Esophagus (tissue), 2 donors: ENCODE results near the gene SERPINE1. TPM values are rescaled to one million over a fixed set of nuclear protein-coding genes. Genes with fewer than 3 reads are reported as not detected.

Experiments used
- H3K27ac ChIP-seq, 2 donors: one replicate each; pipeline ENCODE4 v1.5.1; 2013; ENCODE audit warnings: low read depth in 2 of 2, mild to moderate bottlenecking in 2 of 2, inconsistent platforms in 1 of 2, low read length in 1 of 2, moderate library complexity in 1 of 2
- H3K27me3 ChIP-seq, 2 donors: one replicate each; pipeline ENCODE4 v1.6.1; 2013; ENCODE audit warnings: low read length in 2 of 2, control low read depth in 1 of 2, mild to moderate bottlenecking in 1 of 2; ENCODE audit not compliant: insufficient read depth in 2 of 2, control insufficient read depth in 1 of 2
- H3K36me3 ChIP-seq, 2 donors: one replicate each; pipeline ENCODE4 v1.6.1; 2013; ENCODE audit warnings: low read length in 1 of 2; ENCODE audit not compliant: control insufficient read depth in 2 of 2, insufficient read depth in 2 of 2
- H3K4me1 ChIP-seq, 2 donors: one replicate each; pipeline ENCODE4 v1.6.1; 2013; ENCODE audit warnings: low read length in 1 of 2; ENCODE audit not compliant: control insufficient read depth in 2 of 2, insufficient read depth in 2 of 2
- H3K4me3 ChIP-seq, 2 donors: one replicate each; pipeline ENCODE4 v1.5.1; 2013; ENCODE audit warnings: low read length in 2 of 2, mild to moderate bottlenecking in 2 of 2, low read depth in 1 of 2, moderate library complexity in 1 of 2
- H3K9me3 ChIP-seq, 2 donors: one replicate each; pipeline ENCODE4 v1.6.1; 2013; ENCODE audit warnings: mild to moderate bottlenecking in 2 of 2, low read depth in 1 of 2, low read length in 1 of 2, moderate library complexity in 1 of 2; ENCODE audit not compliant: control insufficient read depth in 2 of 2, insufficient read depth in 1 of 2
- WGBS, 2 donors: extraction: QIAGEN DNeasy Blood & Tissue Kit; methylation state at CpG; one replicate each; pipeline ENCODE4 v1.1.7; 2013; 5-methylcytosine and 5-hydroxymethylcytosine counted together
- polyA plus RNA-seq, 2 donors: library from polyadenylated mRNA; stranded (reverse); fragments of 200-250 nt; gene quantifications; one replicate each; pipeline ENCODE4 v1.2.3, GENCODE V29; 2013
- donor health status: healthy with polysubstance abuse.
- donor health status: Bipolar disorder and iron deficiency.

The SERPINE1 gene
- polyA plus RNA-seq, 2 donors, result 0.88 to 1.3 TPM

- H3K4me1 ChIP-seq, result peaks cover 0 to 3% of the 10 kb centered on the region in 2 donors
- 60 to 65% methylated on average over 4 of the region's 4 CpGs for WGBS, 2 donors
- H3K9me3 ChIP-seq, result no peaks in the 10 kb centered on the region
- H3K27ac ChIP-seq, result peak overlapping the region in 1 of 2 donors; percentile 26
- H3K27me3 ChIP-seq, result no peaks in the 10 kb centered on the region
- no peak overlapping the region for H3K4me3 ChIP-seq
- no peaks in the 10 kb centered on the region for H3K36me3 ChIP-seq
These were observed 14.0 kb downstream of the SERPINE1 start for GRCh38 chr7:101140746-101141382.

- Histone ChIP-seq H3K4me3 (no peak overlapping the region), H3K27ac (no peak overlapping the region), H3K36me3 (peaks cover 0 to 2% of the 10 kb centered on the region in 2 donors), H3K27me3 (no peaks in the 10 kb centered on the region), H3K4me1 (peaks cover 0 to 4% of the 10 kb centered on the region in 2 donors), H3K9me3 (no peaks in the 10 kb centered on the region)
- 71 to 76% methylated on average over 2 of the region's 2 CpGs for WGBS, 2 donors
These were observed 25.2 kb downstream of the SERPINE1 start for GRCh38 chr7:101151908-101152651.

- H3K4me3 ChIP-seq, result peak within 1 kb of the TSS; percentile 70 to 78
- peaks cover 0 to 4% of the 10 kb centered on the region in 2 donors for H3K4me1 ChIP-seq
- peaks cover 4 to 11% of the 10 kb centered on the region in 2 donors for H3K36me3 ChIP-seq
- H3K9me3 ChIP-seq, result no peaks in the 10 kb centered on the region
- no peaks in the 10 kb centered on the region for H3K27me3 ChIP-seq
- H3K27ac ChIP-seq, result no peak within 1 kb of the TSS
- WGBS, 2 donors, result 4% methylated on average over 38 to 51 of the region's 51 CpGs
These were observed 27.2 kb downstream of the SERPINE1 start, which contains the start of gene AP1S1 for GRCh38 chr7:101153969-101154692. Gene AP1S1, plus strand, starts transcription at chr7:101154476. Its CDS starts 39 bp downstream, at chr7:101154515.

- peaks cover 0 to 4% of the 10 kb centered on the region in 2 donors for H3K4me1 ChIP-seq
- H3K27me3 ChIP-seq, result no peaks in the 10 kb centered on the region
- H3K36me3 ChIP-seq, result peaks cover 7 to 13% of the 10 kb centered on the region in 2 donors
- H3K4me3 ChIP-seq, result peak overlapping the region; percentile 70 to 78
- H3K9me3 ChIP-seq, result no peaks in the 10 kb centered on the region
- no peak overlapping the region for H3K27ac ChIP-seq
- 1% methylated on average over 19 to 34 of the region's 34 CpGs for WGBS, 2 donors
These were observed 27.8 kb downstream of the SERPINE1 start for GRCh38 chr7:101154693-101155102.

- 42 to 47% methylated on average over 4 of the region's 4 CpGs for WGBS, 2 donors
- Histone ChIP-seq H3K9me3 (no peaks in the 10 kb centered on the region), H3K27ac (no peak overlapping the region), H3K4me3 (peak overlapping the region; percentile 70 to 78), H3K36me3 (peaks cover 7 to 17% of the 10 kb centered on the region in 2 donors), H3K27me3 (no peaks in the 10 kb centered on the region), H3K4me1 (peaks cover 0 to 4% of the 10 kb centered on the region in 2 donors)
These were observed 28.4 kb downstream of the SERPINE1 start for GRCh38 chr7:101155303-101155702.

GRCh38 chr7:101156277-101156676 is 29.4 kb downstream of the SERPINE1 start:
- Histone ChIP-seq H3K4me3 (no peak overlapping the region), H3K9me3 (no peaks in the 10 kb centered on the region), H3K27me3 (no peaks in the 10 kb centered on the region), H3K4me1 (peaks cover 0 to 4% of the 10 kb centered on the region in 2 donors), H3K27ac (no peak overlapping the region), H3K36me3 (peaks cover 7 to 17% of the 10 kb centered on the region in 2 donors)
- WGBS, 2 donors, result 80 to 85% methylated on average over 6 of the region's 6 CpGs

- 81 to 86% methylated on average over 14 of the region's 14 CpGs for WGBS, 2 donors
- Histone ChIP-seq H3K4me1 (peaks cover 0 to 4% of the 10 kb centered on the region in 2 donors), H3K36me3 (peaks cover 7 to 17% of the 10 kb centered on the region in 2 donors), H3K27ac (no peak overlapping the region), H3K27me3 (no peaks in the 10 kb centered on the region), H3K9me3 (no peaks in the 10 kb centered on the region), H3K4me3 (no peak overlapping the region)
These were observed 30.1 kb downstream of the SERPINE1 start for GRCh38 chr7:101156866-101157589.

- Histone ChIP-seq H3K27me3 (no peaks in the 10 kb centered on the region), H3K4me1 (peaks cover 19% of the 10 kb centered on the region in 2 donors), H3K27ac (no peak overlapping the region), H3K4me3 (no peak overlapping the region), H3K9me3 (no peaks in the 10 kb centered on the region), H3K36me3 (peaks cover 7 to 17% of the 10 kb centered on the region in 2 donors)
- 72 to 79% methylated on average over 31 of the region's 31 CpGs for whole genome bisulfite sequencing, 2 donors
These were observed 33.1 kb downstream of the SERPINE1 start for GRCh38 chr7:101159696-101160674.
